Measurements from ENCODE around the gene ROPN1L.

- TF ChIP-seq POLR2AphosphoS5 (IDR thresholded peaks at IDR 0.05; ENCODE audit: low read depth, low read length): no peak
- TF ChIP-seq SPI1 (IDR thresholded peaks at IDR 0.05; ENCODE audit: low read depth, low read length): no peak
- no peak for TF ChIP-seq POLR2A (IDR thresholded peaks at IDR 0.05; ENCODE audit: low read depth, low read length)
- no peak for TF ChIP-seq TAF1 (IDR thresholded peaks at IDR 0.05; ENCODE audit: low read depth, low read length)
- no peak for TF ChIP-seq PAX5 (IDR thresholded peaks at IDR 0.05; ENCODE audit: insufficient read depth, low read length, severe bottlenecking)
- no peak for TF ChIP-seq POU2F2 (IDR thresholded peaks at IDR 0.05; ENCODE audit: low read depth, low read length)
Measured at GRCh38 chr5:10466446-10467073, 24.9 kb downstream of the ROPN1L start.
